Measurements from ENCODE around the gene STAT5B.

The STAT5B gene

DNA sequence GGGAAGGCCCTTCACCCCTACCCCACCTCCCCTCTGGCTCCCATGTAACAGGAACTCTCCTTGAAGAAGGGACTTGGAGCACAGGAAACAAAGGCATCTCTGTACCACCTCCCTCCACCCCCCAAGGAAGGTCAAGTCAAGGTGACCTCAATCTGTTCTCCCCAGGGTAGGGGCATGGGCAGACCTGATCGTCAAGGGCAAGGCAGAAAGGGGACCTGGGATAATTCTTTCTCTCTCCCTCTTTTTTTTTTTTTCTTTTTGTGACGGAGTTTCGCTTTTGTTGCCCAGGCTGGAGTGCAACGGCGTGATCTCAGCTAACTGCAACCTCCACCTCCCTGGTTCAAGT lies 7.8 kb upstream of the STAT5B start:
- no peak for DNase-seq

DNA sequence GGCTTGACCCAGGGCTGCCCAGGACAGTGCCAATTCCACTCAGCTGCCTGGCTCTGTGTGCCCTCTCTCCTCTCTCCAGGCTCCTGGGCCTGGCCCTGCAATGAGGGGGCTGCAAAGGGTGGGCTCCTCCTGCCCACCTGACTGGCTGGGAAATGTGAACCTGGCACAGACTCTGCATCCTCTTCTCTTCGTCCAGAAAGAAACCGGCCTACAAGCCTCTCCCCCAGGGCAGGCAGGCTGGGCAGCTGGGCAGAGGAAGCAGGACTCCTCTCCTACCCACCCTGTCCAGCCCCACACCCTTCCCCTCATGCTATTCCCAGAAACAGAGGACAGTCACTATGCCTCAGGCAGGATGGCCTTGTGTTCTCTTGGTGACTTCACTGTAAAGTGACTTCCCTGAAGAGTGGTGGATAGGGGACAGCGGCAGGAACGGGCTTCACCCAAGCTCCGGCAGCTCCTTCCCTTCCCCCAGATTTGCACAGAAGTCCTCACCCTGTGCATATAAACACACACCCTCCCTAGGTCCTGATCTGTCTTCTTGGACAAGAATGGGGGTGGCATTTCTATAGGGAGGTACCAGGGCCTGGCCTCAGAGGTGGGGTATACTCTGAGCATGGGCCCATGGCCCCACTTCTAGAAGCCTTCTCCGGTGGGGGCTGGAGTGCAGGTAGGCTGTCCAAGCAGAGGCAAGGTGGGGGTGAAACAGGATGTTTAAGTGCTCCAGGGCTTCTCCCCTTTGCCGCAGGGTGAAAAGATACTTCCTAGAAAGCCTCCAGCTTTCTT lies 7.2 kb upstream of the STAT5B start:
- DNase-seq: no peak

DNA sequence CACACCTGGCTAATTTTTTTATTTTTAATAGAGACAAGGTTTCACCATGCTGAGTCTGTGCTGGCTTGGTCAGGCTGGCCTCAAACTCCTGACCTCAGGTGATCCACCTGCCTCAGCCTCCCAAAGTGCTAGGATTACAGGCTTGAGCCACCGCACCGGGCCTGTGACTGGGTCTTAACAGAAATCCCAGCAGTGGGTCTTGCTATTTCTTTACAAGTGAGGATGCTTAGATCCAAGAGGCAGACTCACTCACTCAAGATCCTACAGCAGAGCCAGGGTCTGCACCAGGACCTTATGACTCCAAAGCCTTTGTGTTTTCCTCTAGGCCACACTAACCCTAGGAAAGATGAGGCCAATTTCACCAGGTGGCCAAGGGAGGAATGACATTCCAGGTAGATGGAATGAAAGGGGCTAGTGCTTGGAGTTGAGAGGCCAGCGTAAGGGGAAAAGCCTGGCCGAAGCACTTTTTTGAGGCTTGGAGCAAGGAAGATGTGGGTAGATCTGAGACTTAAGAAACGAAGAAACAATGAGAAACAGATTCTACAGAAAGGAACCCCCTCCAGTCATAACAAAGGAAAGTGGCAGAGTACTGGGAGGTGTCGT lies 6.4 kb upstream of the STAT5B start:
- no peak for DNase-seq

DNA sequence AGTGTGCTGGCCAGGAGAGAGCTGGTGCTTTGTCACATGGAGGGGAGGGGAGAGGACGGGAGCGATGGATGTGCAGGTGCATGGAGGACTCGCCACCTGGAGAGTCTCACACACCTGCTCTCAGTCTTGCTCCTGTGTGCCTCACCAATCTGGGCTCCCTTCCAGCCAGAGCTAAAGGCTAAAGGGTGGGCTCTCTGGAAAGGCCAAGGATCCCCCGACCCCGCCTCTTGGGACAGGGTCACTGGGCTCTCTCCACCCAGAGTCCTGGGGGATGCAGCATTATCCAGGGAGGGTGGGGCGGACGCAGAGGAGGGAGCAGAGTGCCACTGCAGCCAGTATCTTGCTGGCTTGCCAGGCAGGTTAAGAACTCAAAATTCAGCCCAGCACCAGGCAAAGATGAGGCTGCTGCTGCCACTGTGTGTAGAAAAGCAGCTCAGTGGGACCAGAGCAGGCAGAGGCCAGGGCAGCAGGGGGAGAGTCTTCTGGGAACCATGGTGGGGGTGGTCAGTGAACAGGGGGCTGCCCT lies 5.4 kb upstream of the STAT5B start:
- no peak for DNase-seq

DNA sequence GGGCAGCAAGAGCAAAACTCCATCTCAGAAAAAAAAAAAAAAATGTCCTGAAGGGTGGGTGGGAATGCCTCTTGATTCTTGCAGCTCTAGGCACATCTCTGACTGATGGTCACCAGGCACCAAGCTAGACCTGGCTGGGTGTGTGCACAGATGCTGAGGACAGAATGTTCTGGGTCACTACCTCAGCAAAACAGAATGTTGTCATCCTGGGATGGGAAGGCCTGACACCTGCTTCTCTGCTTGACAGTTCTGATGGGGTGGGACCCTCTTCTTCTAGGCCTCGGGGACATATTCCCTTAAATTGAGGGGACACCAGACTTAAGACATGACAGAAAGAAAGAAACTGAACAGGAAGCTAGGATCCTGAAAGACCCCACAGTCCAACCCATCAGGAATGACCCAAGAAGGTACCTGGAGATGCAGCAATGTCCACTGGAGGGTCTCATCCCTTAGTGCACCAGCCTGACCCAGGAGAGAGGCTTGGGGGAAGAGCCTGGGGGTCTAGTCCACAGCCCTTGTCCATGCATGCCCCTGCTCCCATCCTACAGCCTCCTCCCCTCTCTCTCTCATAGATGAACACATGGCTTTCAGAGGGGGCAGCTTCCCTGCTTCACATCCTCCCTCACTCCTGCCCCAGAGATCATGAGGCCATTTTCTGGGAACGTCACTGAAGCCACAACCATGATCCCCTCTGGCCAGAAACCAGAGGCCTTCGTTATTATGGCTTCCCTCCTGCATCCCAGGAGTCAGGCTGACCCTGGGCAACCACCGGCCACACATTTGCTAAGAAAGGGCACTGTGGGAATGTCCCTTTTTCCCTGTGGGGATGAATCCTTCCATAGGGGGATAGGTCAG lies 3.8 kb upstream of the STAT5B start:
- DNase-seq: no peak

DNA sequence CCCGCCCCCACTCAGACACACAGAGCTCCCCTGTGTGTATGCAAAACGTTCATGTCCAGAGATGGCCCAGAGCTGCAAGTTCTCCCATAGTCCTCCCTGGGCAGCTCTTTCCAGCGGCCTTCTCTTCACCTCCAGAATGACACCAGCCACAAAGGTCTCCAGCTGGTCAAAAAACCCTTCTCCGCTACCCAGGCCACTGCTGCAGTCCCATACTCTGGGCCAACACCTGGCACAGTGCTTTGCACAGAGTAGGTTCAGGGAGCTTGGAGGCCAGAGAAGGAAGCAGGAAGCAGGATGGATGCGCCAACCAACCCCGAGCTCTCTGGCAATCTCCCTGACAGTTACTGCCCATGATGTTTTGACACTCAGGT lies 1.1 kb upstream of the STAT5B start:
- no peak for DNase-seq

DNA sequence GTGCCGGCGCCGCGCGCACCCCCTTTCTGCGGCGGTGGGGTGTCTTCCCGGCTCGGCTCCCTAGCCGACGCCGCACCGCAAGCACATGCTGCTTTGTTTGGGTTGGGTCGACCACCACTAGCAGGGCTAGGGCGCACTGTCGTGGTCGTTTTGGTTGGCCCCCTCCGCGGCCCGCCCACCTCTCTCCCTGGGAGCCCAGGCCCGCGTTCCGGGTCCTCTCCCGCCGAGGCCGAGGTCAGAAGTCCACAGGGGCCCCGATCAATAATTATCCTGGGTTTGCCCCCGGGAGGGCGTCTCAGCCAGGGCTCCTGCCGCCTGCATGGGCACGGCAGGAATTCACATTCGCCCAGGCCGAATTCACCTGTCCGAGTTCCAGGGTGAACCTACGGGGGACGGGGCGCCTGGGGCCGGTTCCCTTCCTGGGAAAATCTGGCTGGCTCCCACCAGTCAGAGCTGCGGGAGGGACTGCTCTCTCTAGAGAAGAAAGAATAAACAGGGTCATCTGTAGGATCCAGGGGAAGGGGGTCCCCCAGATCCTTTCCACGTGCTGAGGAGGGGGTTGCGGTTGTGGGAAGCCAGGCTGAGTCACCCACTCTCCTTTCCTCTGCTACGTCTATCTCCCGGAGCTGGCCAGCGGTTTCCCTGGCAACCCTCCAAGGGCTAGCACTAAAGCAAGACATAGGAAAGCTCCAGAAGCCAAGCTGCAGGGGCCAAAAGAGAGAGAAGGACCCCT lies 584 bp upstream of the STAT5B start:
- no peak for DNase-seq

DNA sequence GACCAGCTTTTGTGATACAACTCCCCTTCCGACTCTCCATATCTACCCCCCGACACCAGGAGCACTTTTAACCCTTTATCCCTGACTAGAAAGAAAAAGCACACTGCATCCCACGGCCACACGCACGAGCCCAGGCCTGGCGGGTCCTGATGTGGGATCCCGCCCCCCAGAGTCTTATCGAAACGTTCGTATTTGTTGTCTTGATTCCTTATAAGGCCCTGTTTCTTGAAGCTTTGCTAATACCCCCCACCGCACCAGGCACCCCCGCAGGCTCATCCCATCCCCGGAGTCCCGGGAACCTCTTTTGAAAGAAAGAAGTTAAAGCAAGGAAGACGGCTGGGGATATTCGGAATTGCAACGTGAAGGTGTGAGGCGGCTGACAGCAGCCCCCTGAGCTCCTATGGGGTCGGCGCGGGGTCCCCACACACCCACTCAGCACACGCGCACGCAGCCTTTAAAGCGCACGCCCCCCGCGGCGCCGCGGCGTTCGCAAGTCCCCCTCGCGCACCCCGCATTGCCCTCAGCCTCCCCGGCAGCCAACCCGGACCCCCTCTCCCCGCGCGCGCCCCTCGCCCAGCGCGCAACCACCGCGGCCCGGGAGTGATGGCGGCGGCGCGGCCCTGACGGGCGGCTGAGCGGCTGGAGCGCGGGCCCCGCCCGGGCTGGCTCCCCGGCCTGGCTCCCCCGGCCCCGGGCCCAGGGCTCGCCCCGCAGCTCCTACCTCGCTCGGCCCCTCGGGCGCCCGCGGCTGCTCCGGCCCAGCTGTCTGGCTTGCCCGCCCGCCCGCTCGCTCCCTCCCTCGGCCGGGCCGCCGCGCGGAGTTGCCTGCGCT lies 448 bp downstream of the STAT5B start:
- no peak for DNase-seq

DNA sequence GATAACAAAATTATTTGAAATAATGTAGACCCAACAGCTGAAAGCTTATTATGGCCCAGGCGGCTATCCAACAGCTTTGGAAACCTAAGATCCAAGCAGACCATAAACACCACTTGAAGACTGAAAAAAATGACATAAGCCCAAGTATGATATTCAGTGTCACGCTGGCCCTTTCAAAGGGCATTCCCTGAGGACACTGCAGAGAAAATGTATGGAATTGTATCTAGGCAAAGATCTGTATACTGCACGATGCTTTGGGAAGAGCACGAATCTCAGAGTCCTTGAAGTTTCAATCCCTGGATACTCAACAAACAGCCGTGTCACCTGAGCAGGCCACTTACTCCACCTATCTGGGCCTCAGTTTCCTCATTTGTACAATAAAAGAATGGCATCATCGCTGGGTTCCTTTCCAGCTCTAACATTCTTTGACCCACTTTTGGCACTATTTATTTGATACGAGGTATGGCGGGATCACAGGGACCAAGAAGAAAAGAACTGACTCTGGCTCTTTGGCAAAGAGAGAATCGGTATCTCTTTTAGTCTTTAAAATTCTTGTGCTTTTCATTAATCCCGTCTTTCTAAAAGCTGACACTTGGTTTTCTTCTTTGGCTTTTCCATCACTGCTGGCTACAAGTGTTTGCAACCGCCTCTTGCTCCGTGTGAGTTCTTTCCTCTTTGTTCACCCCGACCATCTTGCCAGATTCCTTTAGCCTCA lies 1.2 kb downstream of the STAT5B start:
- DNase-seq: no peak

DNA sequence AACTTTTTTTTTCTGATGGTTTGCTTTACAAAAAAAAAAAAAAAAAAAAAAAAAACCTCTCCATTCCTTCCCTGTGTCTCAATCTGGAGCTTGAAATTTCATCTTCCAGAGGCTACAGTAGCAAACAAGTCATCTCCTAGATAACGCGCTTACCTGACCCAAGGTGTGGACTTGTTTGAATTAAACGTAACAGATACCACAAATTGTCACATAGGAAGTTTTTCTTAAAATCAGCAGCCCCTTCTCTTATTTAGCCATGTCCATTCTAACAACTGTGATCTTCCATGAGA lies 2.0 kb downstream of the STAT5B start:
- DNase-seq: no peak

DNA sequence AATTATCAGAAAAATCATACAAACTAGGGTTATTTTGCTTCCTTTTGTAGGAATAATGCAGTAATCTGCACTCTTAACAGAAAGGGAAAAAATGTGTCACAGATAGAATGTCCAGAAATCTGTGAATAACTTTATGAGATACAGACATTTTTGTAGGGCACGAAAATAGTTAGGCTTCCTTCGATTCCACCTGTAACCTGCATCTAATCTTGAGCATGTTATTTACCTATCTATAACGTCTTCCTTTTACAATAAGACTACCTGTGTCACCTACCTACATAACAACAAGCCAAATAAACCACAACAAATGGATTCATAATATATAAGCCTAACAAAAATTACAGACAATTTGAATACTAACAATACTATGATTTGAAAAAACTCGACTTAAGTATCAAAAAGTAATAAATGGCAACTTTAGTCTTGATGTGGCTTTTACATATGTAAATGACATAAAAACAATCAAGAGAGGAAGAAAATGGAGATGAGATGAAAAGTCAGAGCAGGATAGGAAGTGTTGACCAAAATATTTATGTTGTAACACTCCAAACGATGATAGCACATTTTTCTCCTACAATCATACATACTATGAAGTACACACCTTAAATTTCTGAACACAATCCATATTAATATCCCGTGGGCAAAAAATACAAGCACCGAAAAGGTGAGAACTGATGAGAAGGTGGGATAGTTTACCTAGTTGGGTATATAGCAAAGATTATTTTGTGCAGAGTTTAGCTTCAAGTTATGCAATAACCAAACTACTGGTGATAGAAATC lies 2.5 kb downstream of the STAT5B start:
- DNase-seq: no peak

DNA sequence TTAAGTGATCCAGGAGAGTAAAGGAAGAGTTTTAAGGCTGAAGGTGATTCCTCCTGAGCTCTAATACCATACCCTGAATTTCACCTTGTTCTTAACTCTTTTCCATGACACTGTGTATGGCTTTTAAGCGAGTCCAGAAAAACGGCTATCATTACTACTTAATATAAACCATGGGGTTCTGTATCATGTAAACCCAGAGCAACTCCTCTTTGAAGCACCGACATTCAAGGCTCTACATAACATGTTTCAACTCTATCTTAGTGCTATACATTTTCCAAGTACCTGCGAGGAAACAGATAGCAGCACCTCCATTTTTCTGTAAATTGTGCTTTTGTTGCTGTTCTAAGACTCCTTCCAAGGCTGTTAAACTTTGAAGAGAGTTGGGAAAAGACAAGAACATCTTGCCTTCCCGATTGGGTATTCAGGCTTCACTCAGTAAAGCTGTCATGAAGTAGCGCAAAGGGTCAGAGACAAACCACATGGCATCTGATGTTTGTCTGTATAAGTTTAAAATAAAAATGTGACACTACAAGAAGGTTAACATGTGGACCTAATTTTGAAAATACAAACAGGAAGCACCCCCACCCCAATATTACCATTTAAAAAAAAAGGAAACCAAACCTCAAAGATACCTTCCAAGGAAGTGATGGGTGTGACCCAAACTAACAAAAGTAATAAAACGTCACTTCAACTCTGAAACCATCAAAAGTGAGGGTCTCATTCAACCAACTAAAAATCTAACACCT lies 3.9 kb downstream of the STAT5B start:
- DNase-seq: no peak

DNA sequence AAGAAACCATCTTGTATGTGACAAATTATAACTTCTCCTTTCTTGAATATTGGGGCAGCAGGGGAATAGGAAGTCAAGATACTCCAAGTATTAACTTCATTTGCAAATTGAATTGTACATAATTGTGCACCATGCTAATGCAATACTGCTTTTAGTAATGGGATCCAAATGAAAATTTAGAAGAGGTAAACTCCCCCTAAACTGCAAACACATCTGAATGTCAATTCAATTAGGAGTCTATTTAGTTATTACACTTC lies 4.5 kb downstream of the STAT5B start:
- no peak for DNase-seq

DNA sequence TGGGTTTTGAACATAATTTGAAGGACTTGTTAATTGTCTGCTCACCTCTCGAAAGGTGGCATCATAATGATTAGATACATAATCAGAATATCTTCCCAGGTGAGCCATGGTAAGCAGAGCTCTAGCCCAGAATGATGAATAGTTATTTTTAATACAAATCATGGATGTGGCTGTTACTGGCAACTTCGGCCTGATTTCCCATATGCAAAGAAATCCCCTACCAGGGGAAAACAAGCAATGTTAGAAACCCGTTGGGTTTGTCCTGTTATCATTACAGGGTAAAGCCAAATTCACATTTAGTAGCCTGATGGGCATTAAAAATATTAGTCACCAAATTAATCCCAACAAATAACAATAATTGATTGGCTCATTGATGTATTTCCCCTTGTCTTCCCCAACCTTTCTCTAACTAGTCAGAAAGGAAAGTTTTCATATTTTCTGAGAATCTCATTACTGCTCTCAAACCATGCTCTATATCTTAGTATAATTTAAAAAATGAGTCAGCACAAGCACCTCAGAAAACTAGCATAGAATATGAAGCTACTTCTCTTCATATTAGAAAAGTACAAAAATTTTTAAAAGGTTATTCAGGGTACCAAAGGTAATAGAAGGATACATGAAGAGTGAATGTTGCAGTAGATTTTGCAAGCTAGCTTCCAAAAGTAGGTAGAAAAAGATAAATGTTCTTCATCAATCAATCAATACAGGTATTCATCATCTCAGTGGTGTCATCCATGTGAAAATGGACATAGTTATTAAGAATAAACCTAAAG lies 5.0 kb downstream of the STAT5B start:
- no peak for DNase-seq

DNA sequence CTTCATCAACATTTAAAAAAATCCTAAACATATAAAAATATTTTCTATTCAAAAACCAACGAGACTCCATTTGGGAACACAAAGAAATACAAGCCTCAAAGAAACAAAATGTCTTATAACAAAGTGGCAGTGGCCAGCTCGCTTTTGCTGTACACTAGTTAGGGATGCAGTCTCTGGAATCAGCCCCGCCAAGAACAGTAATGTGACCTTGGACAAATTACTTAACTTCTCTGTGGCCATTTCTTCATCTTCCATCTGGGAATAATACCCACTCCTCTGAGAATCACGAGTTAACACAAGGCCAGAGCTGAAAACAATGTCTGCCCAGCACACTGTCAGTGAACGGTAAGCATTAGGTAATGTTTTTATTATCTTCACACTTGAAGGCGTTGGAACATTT lies 5.6 kb downstream of the STAT5B start:
- no peak for DNase-seq

DNA sequence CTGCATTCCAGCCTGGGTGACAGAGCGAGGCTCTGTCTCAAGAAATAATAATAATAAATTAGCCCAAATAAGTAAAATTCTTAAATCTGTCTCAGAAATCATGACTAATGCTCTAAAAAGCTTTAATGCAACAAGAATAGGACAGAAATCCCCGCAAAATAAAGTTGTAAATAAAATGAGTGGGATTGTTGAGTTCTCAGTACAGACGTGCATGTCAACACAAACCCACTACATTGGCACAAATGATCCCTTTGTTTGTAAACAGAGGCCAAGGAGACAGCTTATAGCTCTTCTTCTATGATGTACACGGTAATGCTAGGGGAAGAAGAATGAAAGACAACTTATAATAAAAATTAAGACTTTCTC lies 6.0 kb downstream of the STAT5B start:
- DNase-seq: no peak

DNA sequence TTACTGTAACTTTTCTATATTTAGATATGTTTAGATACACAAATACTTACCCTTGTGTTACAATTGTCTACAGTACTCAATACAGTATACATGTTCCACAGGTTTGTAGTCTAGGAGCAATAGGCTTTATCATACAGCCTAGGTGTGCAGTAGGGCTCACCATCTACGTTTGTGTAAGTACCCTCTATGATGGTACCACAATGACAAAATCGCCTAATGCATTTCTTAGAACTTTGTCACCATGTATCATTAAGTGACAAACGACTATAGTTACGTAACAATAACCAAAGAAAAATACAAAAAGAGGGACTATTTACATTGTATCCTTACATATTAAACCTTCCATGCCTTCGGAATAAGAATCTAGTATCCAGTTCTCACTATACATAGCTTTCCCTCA lies 8.0 kb downstream of the STAT5B start:
- no peak for DNase-seq

DNA sequence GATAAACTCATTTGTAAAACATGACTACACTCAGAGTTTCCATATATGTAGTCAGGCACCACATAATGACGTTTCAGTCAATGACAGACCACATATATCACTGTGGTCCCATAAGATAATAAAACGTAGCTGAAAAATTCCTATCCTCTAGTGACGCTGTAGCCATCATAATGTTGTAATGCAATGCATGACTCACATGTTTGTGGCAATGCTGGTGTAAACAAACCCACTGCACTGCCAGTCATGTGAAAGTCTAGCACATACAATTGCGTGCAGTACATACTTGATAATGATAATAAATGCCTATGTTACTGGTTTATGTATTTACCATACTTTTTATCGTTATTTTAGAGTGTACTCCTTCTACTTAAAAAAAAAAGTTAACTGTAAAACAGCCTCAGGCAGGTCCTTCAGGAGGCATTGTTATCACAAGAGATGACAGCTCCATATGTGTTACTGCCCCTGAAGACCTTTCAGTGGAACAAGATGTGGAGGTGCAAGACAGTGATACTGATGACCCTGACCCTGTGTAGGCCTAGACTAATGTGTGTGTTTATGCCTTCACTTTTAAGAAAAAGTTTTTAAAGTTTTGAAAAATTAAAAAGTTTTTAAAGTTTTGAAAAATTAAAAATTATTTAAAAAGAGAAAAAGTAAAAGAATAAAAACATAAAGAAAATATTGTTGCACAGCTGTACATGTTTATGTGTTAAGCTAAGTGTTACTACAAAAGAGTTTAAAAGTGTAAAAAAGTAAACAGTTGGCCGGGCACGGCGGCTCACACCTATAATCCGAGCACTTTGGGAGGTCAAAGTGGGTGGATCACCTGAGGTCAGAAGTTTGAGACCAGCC lies 9.0 kb downstream of the STAT5B start:
- DNase-seq: no peak

DNA sequence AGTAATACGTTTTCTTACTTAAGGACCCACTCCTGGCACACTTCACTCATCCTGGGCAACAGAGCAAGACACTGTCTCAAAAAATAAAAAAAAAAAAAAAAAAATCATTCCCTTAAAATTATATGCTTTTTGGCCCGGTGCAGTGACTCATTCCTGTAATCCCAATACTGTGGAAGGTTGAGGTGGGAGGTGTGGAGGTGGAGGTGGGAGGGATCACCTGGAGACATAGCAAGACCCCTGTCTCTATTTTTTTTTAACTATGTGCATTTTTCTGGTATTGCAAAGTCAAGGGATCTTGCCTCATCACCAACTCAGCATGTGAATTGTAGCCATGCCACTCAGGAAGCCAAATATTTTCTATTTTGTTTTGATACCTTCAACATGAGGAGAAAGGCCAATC lies 9.7 kb downstream of the STAT5B start:
- no peak for DNase-seq

Data from NK-92 treated with Interleukin-12 subunit alpha and Interleukin-12 subunit beta, amount 100 ng/mL, for 24 hours (cell line).